ENCODE data around the gene LMNA. TPM values are rescaled to one million over a fixed set of nuclear protein-coding genes. Genes with fewer than 3 reads are reported as not detected.

Gene LMNA
- total RNA-seq, 1 donor, result 694 TPM

- no peak for DNase-seq (ENCODE audit: low read depth)
- TF ChIP-seq CTCF (IDR thresholded peaks at IDR 0.05; ENCODE audit: insufficient read depth, low read depth, low read length), result no peak
- H3K4me3 ChIP-seq (ENCODE audit: low read depth, low read length), result peak overlapping the region; percentile 24
Measured at GRCh38 chr1:156128308-156128653, 13.8 kb downstream of the LMNA start.

GRCh38 chr1:156128654-156129597, 14.4 kb downstream of the LMNA start:
- DNase-seq (ENCODE audit: low read depth), result peak; percentile 82
- peak overlapping the region; percentile 24 for H3K4me3 ChIP-seq (ENCODE audit: low read depth, low read length)
- TF ChIP-seq CTCF (IDR thresholded peaks at IDR 0.05; ENCODE audit: insufficient read depth, low read depth, low read length), result no peak

- peak; percentile 92 for TF ChIP-seq CTCF (IDR thresholded peaks at IDR 0.05; ENCODE audit: insufficient read depth, low read depth, low read length)
- DNase-seq (ENCODE audit: low read depth), result peak; percentile 98
- peak overlapping the region; percentile 35 for H3K4me3 ChIP-seq (ENCODE audit: low read depth, low read length)
Measured at GRCh38 chr1:156129687-156130577, 15.4 kb downstream of the LMNA start.

GRCh38 chr1:156130578-156130942, 16.0 kb downstream of the LMNA start:
- H3K4me3 ChIP-seq (ENCODE audit: low read depth, low read length), result no peak overlapping the region
- no peak for DNase-seq (ENCODE audit: low read depth)
- TF ChIP-seq CTCF (IDR thresholded peaks at IDR 0.05; ENCODE audit: insufficient read depth, low read depth, low read length), result no peak

GRCh38 chr1:156134716-156135435, 20.4 kb downstream of the LMNA start:
- no peak for DNase-seq (ENCODE audit: low read depth)
- no peak for TF ChIP-seq CTCF (IDR thresholded peaks at IDR 0.05; ENCODE audit: insufficient read depth, low read depth, low read length)
- no peak overlapping the region for H3K4me3 ChIP-seq (ENCODE audit: low read depth, low read length)
